ENCODE results near the gene CD59. TPM values are rescaled to one million over a fixed set of nuclear protein-coding genes. Genes with fewer than 3 reads are reported as not detected.
A peak's percentile ranks its signal among the peaks of the same experiment; 100 is the strongest.

CD59 gene
- total RNA-seq (ENCODE audit: low replicate concordance), result 175 and 1,509 TPM in 2 replicates

- no peak for TF ChIP-seq CTCF (IDR thresholded peaks at IDR 0.05; ENCODE audit: insufficient read depth, low read length)
These were observed at the start of gene CD59 for GRCh38 chr11:33736148-33736812. CD59 (minus strand) TSS chr11:33736423; CDS start chr11:33722445, 13,978 bp downstream.

GRCh38 chr11:33785609-33786008 is 49.4 kb upstream of the CD59 start:
- H3K4me3 ChIP-seq (ENCODE audit: low read depth, low read length), result no peak overlapping the region
- DNase-seq (ENCODE audit: low read depth), result no peak
- no peak for TF ChIP-seq CTCF (IDR thresholded peaks at IDR 0.05; ENCODE audit: insufficient read depth, low read length)

More at GRCh38 chr11:33736148-33736812, at the start of gene CD59:
- peak; percentile 88 for DNase-seq (ENCODE audit: low read depth)
- peak within 1 kb of the TSS; percentile 69 for H3K4me3 ChIP-seq (ENCODE audit: low read depth, low read length)

- TF ChIP-seq CTCF (IDR thresholded peaks at IDR 0.05; ENCODE audit: insufficient read depth, low read length), result no peak
- H3K4me3 ChIP-seq (ENCODE audit: low read depth, low read length), result no peak overlapping the region
- peak; percentile 87 for DNase-seq (ENCODE audit: low read depth)
These were observed 43.8 kb upstream of the CD59 start for GRCh38 chr11:33779849-33780528.

- TF ChIP-seq CTCF (IDR thresholded peaks at IDR 0.05; ENCODE audit: insufficient read depth, low read length), result no peak
- H3K4me3 ChIP-seq (ENCODE audit: low read depth, low read length), result no peak overlapping the region
- peak; percentile 85 for DNase-seq (ENCODE audit: low read depth)
These were observed 42.5 kb upstream of the CD59 start for GRCh38 chr11:33778675-33779074.

GRCh38 chr11:33777906-33778305 is 41.7 kb upstream of the CD59 start:
- no peak overlapping the region for H3K4me3 ChIP-seq (ENCODE audit: low read depth, low read length)
- no peak for TF ChIP-seq CTCF (IDR thresholded peaks at IDR 0.05; ENCODE audit: insufficient read depth, low read length)
- no peak for DNase-seq (ENCODE audit: low read depth)

GRCh38 chr11:33775832-33776470 is 39.7 kb upstream of the CD59 start:
- H3K4me3 ChIP-seq (ENCODE audit: low read depth, low read length), result no peak overlapping the region
- DNase-seq (ENCODE audit: low read depth), result peak; percentile 9
- TF ChIP-seq CTCF (IDR thresholded peaks at IDR 0.05; ENCODE audit: insufficient read depth, low read length), result no peak
